Measurements from ENCODE around the gene NUMA1.
A peak's percentile ranks its signal among the peaks of the same experiment; 100 is the strongest.

NUMA1 gene

DNA sequence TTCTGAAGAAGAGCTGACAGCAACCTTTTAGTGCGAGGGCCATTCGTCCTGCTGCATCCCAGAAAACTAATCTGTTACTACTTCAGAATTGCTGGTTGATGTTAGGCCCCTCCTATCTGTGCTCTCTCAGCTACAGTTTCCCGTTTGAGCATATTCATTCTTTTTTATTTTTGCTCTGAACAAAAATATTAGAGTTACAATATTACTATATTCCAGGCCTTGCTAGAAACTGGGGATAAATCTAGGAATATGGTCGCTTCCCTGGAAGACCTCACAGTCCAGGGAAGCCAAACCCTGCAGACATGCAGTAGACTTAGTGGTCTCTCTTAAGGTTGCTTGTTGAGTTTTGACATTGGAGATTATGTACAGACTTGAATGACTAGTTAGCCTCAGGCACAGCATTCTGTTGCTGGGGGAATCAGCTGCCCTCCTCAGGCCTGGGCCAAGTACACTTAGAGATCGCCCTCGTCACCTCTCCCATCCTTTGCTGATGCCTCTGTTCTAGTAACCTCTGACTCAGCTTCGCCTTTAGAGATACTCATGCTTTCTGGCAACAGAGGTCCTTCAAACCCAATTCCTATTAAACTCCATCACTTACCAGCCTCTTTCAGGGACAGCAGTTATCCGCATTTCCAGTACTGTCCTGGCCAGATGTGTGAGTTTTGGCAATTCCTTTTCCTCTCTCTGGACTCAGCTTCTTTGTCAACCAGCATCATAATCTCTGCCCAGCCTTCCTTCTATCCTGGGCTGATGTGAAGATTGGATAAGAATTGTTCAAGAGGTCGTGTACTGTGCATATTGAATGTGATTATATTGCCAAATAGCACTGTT lies 32.9 kb upstream of the NUMA1 start:
- peak overlapping the region; percentile 89 to 90 (median 89) for H3K4me3 Mint-ChIP-seq
- H3K27ac Mint-ChIP-seq: peak overlapping the region; percentile 99 to 100 (median 100)
- H3K36me3 Mint-ChIP-seq (ENCODE audit: low read depth): peaks cover 3% of the 10 kb centered on the region
- TF ChIP-seq CTCF (IDR thresholded peaks at IDR 0.05; ENCODE audit: unreplicated experiment in 3 of 3): no peak
- peaks cover 5% of the 10 kb centered on the region for H3K27me3 Mint-ChIP-seq (ENCODE audit: low read depth)
- peaks cover 15% of the 10 kb centered on the region for H3K4me1 Mint-ChIP-seq
- H3K9me3 Mint-ChIP-seq: no peaks in the 10 kb centered on the region

DNA sequence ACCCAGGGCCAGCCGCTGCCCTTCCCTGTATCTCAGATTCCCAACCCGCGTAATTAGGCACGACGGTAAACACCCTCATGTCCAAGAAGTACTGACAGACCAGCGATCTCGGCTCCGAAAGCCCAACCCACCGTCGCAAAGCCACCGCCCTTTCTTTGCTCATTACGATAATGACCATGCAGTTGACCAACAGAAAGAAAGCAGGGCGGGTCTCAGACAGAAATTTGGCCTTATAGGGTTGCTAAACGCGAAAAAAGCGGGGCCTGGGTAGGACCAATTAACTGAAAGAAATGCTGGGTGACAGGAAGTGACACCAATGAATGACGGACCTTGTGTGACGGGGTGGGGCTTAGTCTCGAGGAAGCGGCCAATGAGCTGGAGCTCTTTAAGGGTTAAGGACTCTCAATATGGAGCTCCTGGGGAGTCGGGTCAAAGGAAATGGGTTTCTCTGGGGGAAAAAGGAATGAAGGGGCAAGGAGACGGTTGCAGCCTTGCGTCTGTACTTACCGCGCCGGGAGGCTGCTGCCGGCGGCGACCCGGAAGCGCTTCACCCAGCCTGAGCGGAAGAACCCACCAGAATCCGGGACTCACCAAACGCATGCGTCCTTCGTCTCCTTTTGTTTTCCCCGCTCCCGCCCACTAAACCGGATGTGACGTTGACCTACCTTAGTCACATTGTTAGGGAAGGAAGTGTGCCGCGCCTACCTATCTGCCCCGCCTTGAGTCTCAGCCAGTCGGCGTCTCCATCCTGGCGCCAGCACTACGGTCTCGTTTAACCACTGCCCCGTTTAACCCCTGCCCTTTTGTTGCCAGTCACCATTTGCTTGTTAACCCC lies 32.0 kb upstream of the NUMA1 start, which contains the start of gene ANAPC15:
ANAPC15 (minus strand) TSS at position 553 of the 835 bp plus-strand sequence. CDS start 1,419 bp downstream, outside the sequence.
- Mint-ChIP-seq H3K9me3 (no peaks in the 10 kb centered on the region), H3K36me3 (ENCODE audit: low read depth) (peaks cover 3% of the 10 kb centered on the region), H3K4me3 (peak within 1 kb of the TSS; percentile 89 to 90 (median 89)), H3K4me1 (peaks cover 15% of the 10 kb centered on the region), H3K27ac (peak within 1 kb of the TSS; percentile 99 to 100 (median 100)), H3K27me3 (ENCODE audit: low read depth) (peaks cover 5% of the 10 kb centered on the region)
- no peak for TF ChIP-seq CTCF (IDR thresholded peaks at IDR 0.05; ENCODE audit: unreplicated experiment in 3 of 3)

- no peaks in the 10 kb centered on the region for H3K9me3 Mint-ChIP-seq
- H3K27ac Mint-ChIP-seq: peak overlapping the region; percentile 99 to 100 (median 100)
- peaks cover 3% of the 10 kb centered on the region for H3K36me3 Mint-ChIP-seq (ENCODE audit: low read depth)
- no peak for TF ChIP-seq CTCF (IDR thresholded peaks at IDR 0.05; ENCODE audit: unreplicated experiment in 3 of 3)
- H3K27me3 Mint-ChIP-seq (ENCODE audit: low read depth): peaks cover 2% of the 10 kb centered on the region
- H3K4me1 Mint-ChIP-seq: peaks cover 15% of the 10 kb centered on the region
- peak overlapping the region; percentile 89 to 90 (median 89) for H3K4me3 Mint-ChIP-seq
Observed at GRCh38 chr11:72111300-72112142, 31.2 kb upstream of the NUMA1 start.

GRCh38 chr11:72105888-72106287 lies 25.5 kb upstream of the NUMA1 start, which contains the start of gene TOMT:
TOMT (plus strand) TSS chr11:72105924; CDS start chr11:72105952, 28 bp downstream.
- H3K9me3 Mint-ChIP-seq: no peaks in the 10 kb centered on the region
- H3K27me3 Mint-ChIP-seq (ENCODE audit: low read depth): no peaks in the 10 kb centered on the region
- peak within 1 kb of the TSS in 2 of 3 experiments; percentile 5 to 26 for H3K4me3 Mint-ChIP-seq
- H3K36me3 Mint-ChIP-seq (ENCODE audit: low read depth): peaks cover 4% of the 10 kb centered on the region
- H3K27ac Mint-ChIP-seq: peak within 1 kb of the TSS in 1 of 3 experiments; percentile 99
- TF ChIP-seq CTCF (IDR thresholded peaks at IDR 0.05; ENCODE audit: unreplicated experiment in 3 of 3): no peak
- H3K4me1 Mint-ChIP-seq: peaks cover 31% of the 10 kb centered on the region

- peak overlapping the region; percentile 99 to 100 (median 99) for H3K27ac Mint-ChIP-seq
- TF ChIP-seq CTCF (IDR thresholded peaks at IDR 0.05; ENCODE audit: unreplicated experiment in 3 of 3): peak in 2 of 3 experiments; percentile 1 to 27
- no peaks in the 10 kb centered on the region for H3K27me3 Mint-ChIP-seq (ENCODE audit: low read depth)
Observed at GRCh38 chr11:72103754-72104167, 23.4 kb upstream of the NUMA1 start.

More at GRCh38 chr11:72103754-72104167, 23.4 kb upstream of the NUMA1 start:
- Mint-ChIP-seq H3K4me3 (peak overlapping the region; percentile 88 to 95 (median 95)), H3K9me3 (no peaks in the 10 kb centered on the region), H3K4me1 (peaks cover 36% of the 10 kb centered on the region), H3K36me3 (ENCODE audit: low read depth) (peaks cover 12% of the 10 kb centered on the region)
